ENCODE results near the gene ITGB6. TPM values are rescaled to one million over a fixed set of nuclear protein-coding genes. Genes with fewer than 3 reads are reported as not detected.

The ITGB6 gene
- polyA plus RNA-seq, 1 experiment = not detected

GRCh38 chr2:160092445-160092844 lies 107.6 kb downstream of the ITGB6 start:
- Histone ChIP-seq H3K27me3 (ENCODE audit: control insufficient read depth, insufficient read depth, low read length) (no peaks in the 10 kb centered on the region), H3K27ac (ENCODE audit: low read depth, low read length) (no peak overlapping the region), H3K9me3 (ENCODE audit: control insufficient read depth, insufficient read depth, low read length) (peaks cover 20% of the 10 kb centered on the region), H3K4me3 (ENCODE audit: low read depth, low read length) (no peak overlapping the region)
- CTCF ChIA-PET = interaction anchor here (0.7 kb wide), 1 partner anchor 1189 kb away, joined by 3 read pairs; no protein-coding TSS in a partner anchor
- POLR2A ChIA-PET = no interaction called here
- TF ChIP-seq CTCF (IDR thresholded peaks at IDR 0.05; ENCODE audit: low read depth, low read length) = no peak
- DNase-seq (ENCODE audit: low read depth, low spot score) = no peak

GRCh38 chr2:160091381-160091780 lies 108.7 kb downstream of the ITGB6 start:
- Histone ChIP-seq H3K9me3 (ENCODE audit: control insufficient read depth, insufficient read depth, low read length) (peaks cover 27% of the 10 kb centered on the region), H3K27ac (ENCODE audit: low read depth, low read length) (no peak overlapping the region), H3K27me3 (ENCODE audit: control insufficient read depth, insufficient read depth, low read length) (no peaks in the 10 kb centered on the region), H3K4me3 (ENCODE audit: low read depth, low read length) (no peak overlapping the region)
- ChIA-PET CTCF (interaction anchor here (0.8 to 1.2 kb wide), 3 partner anchors 179 to 972 kb away, joined by 3 to 7 read pairs (median 3); no protein-coding TSS in a partner anchor), POLR2A (no interaction called here)
- no peak for DNase-seq (ENCODE audit: low read depth, low spot score)
- TF ChIP-seq CTCF (IDR thresholded peaks at IDR 0.05; ENCODE audit: low read depth, low read length) = no peak

GRCh38 chr2:160087854-160088745 lies 112.0 kb downstream of the ITGB6 start:
- ChIA-PET CTCF (interaction anchor here (0.8 to 0.9 kb wide), 2 partner anchors 916 to 976 kb away, joined by 3 read pairs; no protein-coding TSS in a partner anchor), POLR2A (no interaction called here)
- peak; percentile 27; the same call in 1 of the 2 replicates for TF ChIP-seq CTCF (IDR thresholded peaks at IDR 0.05; ENCODE audit: low read depth, low read length)
- Histone ChIP-seq H3K27ac (ENCODE audit: low read depth, low read length) (no peak overlapping the region), H3K4me3 (ENCODE audit: low read depth, low read length) (no peak overlapping the region), H3K27me3 (ENCODE audit: control insufficient read depth, insufficient read depth, low read length) (no peaks in the 10 kb centered on the region), H3K9me3 (ENCODE audit: control insufficient read depth, insufficient read depth, low read length) (peaks cover 35% of the 10 kb centered on the region)
- DNase-seq (ENCODE audit: low read depth, low spot score) = no peak

- Histone ChIP-seq H3K27ac (ENCODE audit: low read depth, low read length) (no peak overlapping the region), H3K9me3 (ENCODE audit: control insufficient read depth, insufficient read depth, low read length) (peaks cover 32% of the 10 kb centered on the region; the same call in 1 of the 2 replicates), H3K27me3 (ENCODE audit: control insufficient read depth, insufficient read depth, low read length) (no peaks in the 10 kb centered on the region), H3K4me3 (ENCODE audit: low read depth, low read length) (no peak overlapping the region)
- CTCF ChIA-PET = interaction anchor here (1.2 to 1.4 kb wide), 3 partner anchors 24 to 919 kb away, joined by 3 to 6 read pairs (median 4); no protein-coding TSS in a partner anchor
- DNase-seq (ENCODE audit: low read depth, low spot score) = no peak
- POLR2A ChIA-PET = no interaction called here
- TF ChIP-seq CTCF (IDR thresholded peaks at IDR 0.05; ENCODE audit: low read depth, low read length) = peak; percentile 17; the same call in 1 of the 2 replicates
Observed at GRCh38 chr2:160085662-160086061, 114.4 kb downstream of the ITGB6 start.

Measured in AG04450 (cell line).